ENCODE results near the gene TRERF1.
"Not testable (repeated sequence)": the region's sequence is repeated elsewhere in the genome, so short reads cannot be mapped to it uniquely, and the experiment has no call there.

Gene TRERF1

GRCh38 chr6:42335896-42336295 is 115.8 kb downstream of the TRERF1 start:
- DNase-seq, result no peak

DNA sequence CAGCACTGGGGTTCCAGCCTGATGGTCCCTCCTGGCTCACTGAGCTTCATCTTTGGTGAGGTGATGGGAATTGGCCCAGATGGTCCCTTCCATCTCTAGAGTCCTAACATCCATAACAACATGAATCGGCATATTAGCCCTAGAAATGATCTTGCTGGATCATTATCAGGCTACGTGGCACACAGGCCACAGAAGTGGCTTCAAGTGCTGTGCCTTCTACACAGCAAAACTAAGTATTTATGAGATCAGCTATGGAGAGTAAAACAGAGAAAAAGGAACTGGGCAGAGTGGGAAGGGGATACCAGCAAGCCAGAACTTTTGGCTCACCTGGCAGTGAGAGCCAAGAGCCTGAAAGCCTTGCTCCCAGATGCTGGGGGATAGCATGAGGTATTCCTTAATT is 116.9 kb downstream of the TRERF1 start:
- no peak for DNase-seq

GRCh38 chr6:42333612-42334011 is 118.1 kb downstream of the TRERF1 start:
- DNase-seq, result no peak

- DNase-seq, result no peak
These were observed 118.8 kb downstream of the TRERF1 start for GRCh38 chr6:42332916-42333315.

GRCh38 chr6:42331019-42331418 is 120.7 kb downstream of the TRERF1 start:
- no peak for DNase-seq

- DNase-seq, result peak in 1 of 2 experiments; percentile 23
These were observed 125.5 kb downstream of the TRERF1 start for GRCh38 chr6:42326248-42326647.

DNA sequence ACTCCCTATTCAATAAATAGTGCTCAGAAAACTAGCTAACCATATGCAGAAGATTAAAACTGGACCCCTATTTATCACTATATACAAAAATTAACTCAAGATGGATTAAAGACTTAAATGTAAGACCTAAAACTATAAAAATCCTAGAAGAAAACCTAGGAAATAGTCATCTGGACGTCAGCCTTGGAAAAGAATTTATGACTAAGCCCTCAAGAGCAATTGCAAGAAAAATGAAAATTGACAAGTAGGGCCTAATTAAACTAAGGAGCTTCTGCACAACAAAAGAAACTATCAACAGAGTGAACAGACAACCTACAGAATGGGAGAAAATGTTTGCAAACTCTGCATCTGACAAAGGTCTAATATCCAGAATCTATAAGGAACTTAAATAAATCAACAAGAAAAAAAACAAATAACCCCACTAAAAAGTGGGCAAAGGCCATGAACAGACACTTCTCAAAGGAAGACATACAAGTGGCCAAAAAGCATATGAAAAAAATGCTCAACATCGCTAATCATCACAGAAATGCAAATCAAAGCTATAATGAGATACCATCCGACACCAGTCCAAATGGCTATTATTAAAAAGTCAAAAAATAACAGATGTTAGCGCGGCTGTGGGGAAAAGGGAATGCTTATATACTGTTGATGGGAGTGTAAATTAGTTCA is 126.9 kb downstream of the TRERF1 start:
- not testable (repeated sequence) for DNase-seq

GRCh38 chr6:42322676-42323075 is 129.1 kb downstream of the TRERF1 start:
- no peak for DNase-seq

- DNase-seq, result no peak
These were observed 129.8 kb downstream of the TRERF1 start for GRCh38 chr6:42321976-42322375.

DNA sequence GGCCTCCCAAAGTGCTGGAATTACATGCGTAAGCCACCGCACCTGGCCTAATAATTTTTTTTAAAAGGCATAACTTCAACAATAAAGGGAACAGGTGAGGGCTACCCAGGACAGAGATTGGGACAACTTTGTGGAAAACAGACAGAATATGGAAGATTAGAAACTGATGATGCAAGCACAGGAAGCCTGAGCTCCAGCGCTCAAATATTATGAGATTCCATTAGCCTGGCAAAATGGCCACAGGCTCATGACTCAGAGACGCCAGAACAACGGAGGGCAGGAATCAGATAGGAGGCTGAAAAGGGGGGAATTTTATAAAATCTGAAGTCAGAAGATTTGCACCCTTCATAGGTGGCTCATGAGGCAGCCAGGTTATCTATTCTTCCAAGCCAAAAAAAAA is 131.0 kb downstream of the TRERF1 start:
- DNase-seq, result no peak

DNA sequence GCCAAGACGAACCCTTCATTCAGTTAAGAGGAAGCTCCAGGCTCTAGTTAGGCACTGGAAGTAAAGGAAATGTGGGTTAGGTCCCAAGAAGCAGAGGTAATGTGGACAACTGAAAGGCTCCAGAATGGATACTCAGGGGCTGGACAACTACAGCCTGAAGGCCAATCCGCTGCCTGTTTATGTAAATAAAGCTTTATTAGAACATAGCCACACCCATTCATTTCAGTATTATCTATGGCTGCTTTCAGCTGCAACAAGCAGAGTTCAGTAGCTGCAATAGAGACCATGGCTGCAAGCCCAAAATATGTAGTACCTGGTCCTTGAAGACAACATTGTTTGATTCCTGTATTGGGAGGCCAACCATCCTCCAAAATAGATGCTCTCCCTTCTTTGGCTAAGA is 133.2 kb downstream of the TRERF1 start:
- DNase-seq, result no peak

DNA sequence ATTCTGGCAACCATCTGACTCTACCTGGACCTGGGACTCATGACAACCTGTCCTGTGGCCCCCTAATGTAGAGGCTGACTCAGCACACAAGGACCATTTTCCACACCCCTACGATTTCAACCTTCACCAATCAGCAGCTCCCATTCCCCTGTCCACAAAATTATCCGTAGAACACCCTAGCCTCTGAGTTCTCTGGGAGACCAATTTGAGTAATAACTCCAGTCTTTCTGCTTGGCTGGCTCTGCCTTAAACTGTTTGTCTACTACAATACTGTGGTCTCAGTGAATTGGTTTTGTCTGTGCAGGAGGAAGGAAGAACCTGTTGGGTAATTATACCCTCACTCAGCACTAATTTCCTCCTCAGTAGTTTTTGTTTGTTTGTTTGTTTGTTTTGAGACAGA is 134.7 kb downstream of the TRERF1 start:
- DNase-seq, result no peak

DNA sequence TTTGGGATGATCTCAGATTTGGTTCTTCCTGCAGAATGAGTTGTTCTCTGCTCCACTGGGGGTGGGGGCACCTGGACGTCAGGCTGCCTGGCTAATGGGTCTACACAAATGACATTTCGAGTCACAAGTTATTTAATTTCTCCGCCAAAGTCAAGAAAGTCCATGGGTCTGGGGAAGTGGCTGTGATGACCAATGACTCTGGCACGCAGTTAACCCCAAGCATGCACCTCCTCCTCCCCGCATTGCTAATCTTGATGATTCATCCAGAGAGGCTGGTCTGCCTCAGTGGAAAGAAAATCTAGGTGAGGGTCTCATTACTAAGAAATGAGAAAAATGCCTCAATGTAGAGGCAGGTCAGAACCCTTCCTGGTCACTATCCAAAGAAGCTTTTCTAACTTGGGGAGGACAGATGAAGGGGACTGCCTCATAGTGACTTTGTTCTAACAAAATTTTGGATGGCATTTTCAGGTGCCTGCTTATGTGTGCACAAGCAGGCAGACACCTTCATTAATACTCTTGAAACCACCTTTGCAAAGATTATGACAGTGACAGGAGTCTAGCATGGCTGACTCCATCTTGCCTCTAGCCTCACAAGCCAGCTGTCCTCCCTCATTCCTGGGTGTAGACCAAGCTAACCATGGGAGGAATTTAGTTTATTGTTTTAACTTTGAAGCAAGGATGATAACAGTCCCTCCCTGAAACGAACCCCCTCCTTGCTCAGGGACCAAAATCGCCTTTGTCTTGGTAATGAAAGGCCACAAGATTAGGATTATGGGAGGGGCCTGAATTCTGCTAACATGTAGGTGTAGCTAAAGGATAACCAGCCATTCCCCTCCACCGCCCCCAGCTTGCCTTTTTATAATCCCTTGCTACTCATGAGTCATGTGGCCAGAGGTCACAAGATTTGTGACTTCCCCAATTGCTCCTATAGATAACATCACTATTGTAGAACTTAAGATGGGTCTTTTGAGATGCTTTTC is 135.4 kb downstream of the TRERF1 start:
- no peak for DNase-seq

GRCh38 chr6:42315259-42315990 is 136.3 kb downstream of the TRERF1 start:
- no peak for DNase-seq

DNA sequence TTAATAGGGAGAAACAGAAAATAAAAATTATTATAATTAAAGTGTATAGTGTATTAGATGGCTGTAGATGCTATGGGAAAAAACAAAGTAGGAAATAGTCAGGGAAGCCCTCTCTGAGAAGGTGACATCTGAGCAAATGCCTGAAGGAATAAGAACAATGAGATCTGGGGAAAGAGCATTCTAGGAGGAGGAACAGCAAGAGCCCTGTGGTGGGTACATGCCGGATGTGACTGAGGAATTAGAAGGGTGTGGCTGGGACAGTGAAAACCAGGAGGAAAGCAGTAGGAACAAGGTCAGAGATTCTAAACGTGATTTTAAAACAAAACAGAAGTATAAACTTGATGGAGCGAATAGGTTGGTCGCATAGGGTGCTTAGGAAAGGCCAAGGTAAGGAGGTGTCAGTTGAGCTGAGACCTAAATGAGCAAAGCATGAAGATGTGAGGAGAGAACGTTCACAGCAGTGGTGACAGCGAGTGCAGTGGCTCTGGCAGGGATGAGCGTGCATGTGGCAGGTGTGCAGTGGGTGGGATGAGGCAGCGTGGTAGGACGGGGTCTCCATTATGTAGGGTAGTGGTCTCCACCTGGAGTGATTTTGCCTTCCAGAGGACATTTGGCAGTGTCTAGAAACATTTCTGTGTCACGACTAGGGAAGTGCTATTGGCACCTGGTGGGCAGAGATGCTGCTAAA is 137.0 kb downstream of the TRERF1 start:
- no peak for DNase-seq

DNA sequence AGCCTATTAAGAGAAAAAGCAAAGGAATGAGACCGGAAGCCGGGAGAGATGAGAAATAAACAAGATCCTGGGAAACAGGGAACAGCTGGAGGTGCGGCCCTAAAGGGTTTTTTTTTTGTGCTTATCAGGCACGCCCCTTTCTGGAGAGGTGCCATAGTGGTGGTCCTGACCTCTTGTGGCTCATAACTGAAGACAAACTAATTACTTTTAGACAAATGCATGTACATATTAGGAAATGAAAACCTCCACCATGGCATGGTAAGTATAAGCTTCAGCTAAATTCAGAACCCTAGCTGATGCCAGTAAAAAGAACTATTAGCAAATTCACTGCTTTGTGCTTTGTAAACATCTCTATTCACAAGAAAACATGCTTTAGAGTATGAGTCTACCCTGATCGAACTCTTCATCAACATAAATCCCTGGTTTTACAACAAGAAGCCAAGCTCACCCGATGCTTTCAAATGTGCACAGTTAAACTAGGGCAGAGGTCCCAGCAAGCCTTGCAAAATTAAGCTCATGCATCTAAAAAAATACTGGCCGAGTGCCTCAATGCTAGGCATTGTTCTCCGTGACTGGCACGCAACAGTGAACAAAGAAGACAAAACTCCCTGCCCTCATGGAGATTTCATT is 137.7 kb downstream of the TRERF1 start:
- no peak for DNase-seq

GRCh38 chr6:42313038-42313437 is 138.7 kb downstream of the TRERF1 start:
- no peak for DNase-seq

- no peak for DNase-seq
These were observed 144.6 kb downstream of the TRERF1 start for GRCh38 chr6:42307141-42307470.

DNA sequence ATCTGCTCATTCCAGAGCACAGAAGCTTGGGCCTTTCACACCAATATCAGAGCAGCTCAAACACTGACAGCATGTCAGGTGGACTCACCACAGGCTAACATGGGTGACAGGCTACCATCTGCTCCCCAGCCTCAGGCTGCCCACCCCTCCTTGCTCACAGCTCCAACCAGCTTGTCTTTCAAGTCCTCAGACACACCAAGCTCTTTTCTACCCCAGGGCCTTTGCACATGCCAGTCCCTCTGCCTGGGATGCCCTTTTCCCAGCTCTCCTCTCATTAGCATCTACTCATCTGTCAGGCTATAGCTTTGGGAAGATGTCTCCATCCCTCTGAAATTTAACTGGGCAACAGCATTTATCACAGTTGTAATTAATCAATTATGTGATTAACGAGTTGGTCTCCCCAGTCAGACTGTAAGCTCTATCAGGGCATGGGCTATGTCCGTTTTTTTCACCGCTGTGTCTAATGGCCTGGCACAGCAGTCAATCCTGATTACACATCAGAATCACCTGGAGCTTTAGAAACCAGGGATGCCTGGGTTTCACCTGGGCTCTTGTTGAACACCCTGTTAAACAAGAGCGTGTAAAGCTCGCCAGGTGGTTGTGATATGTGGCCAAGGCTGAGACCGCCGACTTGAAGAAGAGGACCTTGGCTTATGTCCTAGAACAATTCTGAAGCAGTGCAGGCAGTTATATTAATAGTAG is 145.1 kb downstream of the TRERF1 start:
- DNase-seq, result no peak

DNA sequence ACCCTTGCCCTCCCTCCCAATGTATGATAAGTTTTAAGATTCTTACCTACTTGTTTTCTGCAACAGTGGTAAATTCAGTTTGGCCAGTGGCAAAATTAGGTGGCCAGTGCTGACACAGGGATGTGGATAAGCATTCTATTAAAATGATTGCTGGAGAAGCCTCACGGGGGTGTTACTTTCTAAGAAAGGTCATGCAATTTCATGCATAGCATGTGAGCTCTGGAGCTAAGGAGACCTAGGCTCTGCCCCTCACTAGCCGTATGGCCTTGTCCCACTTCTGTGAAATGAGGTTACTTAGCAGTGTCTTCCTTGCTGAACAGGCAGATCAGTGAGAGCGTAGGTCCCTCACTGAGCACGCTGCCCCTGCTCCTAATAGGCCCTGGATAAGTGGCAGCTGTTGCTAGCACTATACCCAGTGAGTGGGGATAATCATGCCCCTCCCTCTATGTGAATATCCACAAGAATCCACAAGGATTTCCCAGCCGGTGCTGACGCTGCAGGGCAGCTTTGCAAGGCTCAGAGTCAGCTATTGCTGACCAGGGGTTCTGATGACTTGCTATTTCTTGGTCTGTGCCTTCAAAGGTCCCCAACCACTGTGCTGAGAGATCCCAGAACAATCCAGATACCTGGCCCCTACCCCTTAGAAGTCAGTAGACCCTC is 147.5 kb downstream of the TRERF1 start:
- DNase-seq, result no peak

- no peak for DNase-seq
These were observed 149.3 kb downstream of the TRERF1 start for GRCh38 chr6:42302411-42302810.

All from NCI-H2081 (cell line).